ENCODE measurements around the gene ARMC6. TPM values are rescaled to one million over a fixed set of nuclear protein-coding genes. Genes with fewer than 3 reads are reported as not detected.
A peak's percentile ranks its signal among the peaks of the same experiment; 100 is the strongest.

The ARMC6 gene
- total RNA-seq, 2 donors from 2014 or later, result 12.9 to 16.9 TPM

GRCh38 chr19:19064098-19064722 lies 30.8 kb downstream of the ARMC6 start:
- intact Hi-C loops (cut with DNase I), result no loop called here
- DNase-seq (no peak), ATAC-seq (peak in 1 of 2 donors; percentile 9)

GRCh38 chr19:19064811-19065745 lies 31.7 kb downstream of the ARMC6 start:
- ATAC-seq (no peak), DNase-seq (no peak)
- intact Hi-C loops (cut with DNase I), result no loop called here

- DNase-seq, result no peak
- intact Hi-C loops (cut with DNase I), result no loop called here
- no peak for ATAC-seq
These were observed 34.1 kb downstream of the ARMC6 start for GRCh38 chr19:19067276-19068072.

GRCh38 chr19:19068659-19069654 lies 35.6 kb downstream of the ARMC6 start:
- ATAC-seq (no peak), DNase-seq (no peak)
- intact Hi-C loops (cut with DNase I), result no loop called here

- no peak for ATAC-seq
- intact Hi-C loops (cut with DNase I), result no loop called here
- no peak for DNase-seq
These were observed 38.5 kb downstream of the ARMC6 start for GRCh38 chr19:19071897-19072296.

GRCh38 chr19:19074196-19074882 lies 40.9 kb downstream of the ARMC6 start:
- DNase-seq (no peak), ATAC-seq (no peak)
- intact Hi-C loops (cut with DNase I), result no loop called here

- intact Hi-C loops (cut with DNase I), result no loop called here
- ATAC-seq (no peak), DNase-seq (no peak)
These were observed 41.7 kb downstream of the ARMC6 start for GRCh38 chr19:19075126-19075525.

GRCh38 chr19:19076476-19076875 lies 43.1 kb downstream of the ARMC6 start:
- ATAC-seq, result no peak
- DNase-seq, result no peak
- intact Hi-C loops (cut with DNase I), result no loop called here

GRCh38 chr19:19077103-19077502 lies 43.7 kb downstream of the ARMC6 start:
- DNase-seq, result no peak
- intact Hi-C loops (cut with DNase I), result no loop called here
- no peak for ATAC-seq

GRCh38 chr19:19078801-19079200 lies 45.4 kb downstream of the ARMC6 start:
- no peak for DNase-seq
- intact Hi-C loops (cut with DNase I), result no loop called here
- ATAC-seq, result no peak

- intact Hi-C loops (cut with DNase I), result no loop called here
- ATAC-seq (no peak), DNase-seq (no peak)
These were observed 46.2 kb downstream of the ARMC6 start for GRCh38 chr19:19079571-19079970.

GRCh38 chr19:19081642-19082151 lies 48.3 kb downstream of the ARMC6 start:
- ATAC-seq (peak; percentile 9 to 59), DNase-seq (peak; percentile 77)
- intact Hi-C loops (cut with DNase I), result no loop called here

GRCh38 chr19:19083413-19084178 lies 50.2 kb downstream of the ARMC6 start:
- no peak for DNase-seq
- ATAC-seq, result peak in 1 of 2 donors; percentile 39

GRCh38 chr19:19087676-19088075 lies 54.3 kb downstream of the ARMC6 start:
- ATAC-seq (no peak), DNase-seq (no peak)
- intact Hi-C loops (cut with DNase I), result no loop called here

More at GRCh38 chr19:19083413-19084178, 50.2 kb downstream of the ARMC6 start:
- intact Hi-C loops (cut with DNase I), result no loop called here

GRCh38 chr19:19094513-19094912 lies 61.1 kb downstream of the ARMC6 start:
- intact Hi-C loops (cut with DNase I), result no loop called here
- DNase-seq, result no peak
- ATAC-seq, result no peak

- intact Hi-C loops (cut with DNase I), result no loop called here
- DNase-seq (no peak), ATAC-seq (no peak)
These were observed 62.3 kb downstream of the ARMC6 start for GRCh38 chr19:19095691-19096090.

Data from left cardiac atrium (tissue), 4 donors.